Testis (tissue), 3 donors: Measurements from ENCODE around the gene NAP1L5. TPM values are rescaled to one million over a fixed set of nuclear protein-coding genes. Genes with fewer than 3 reads are reported as not detected.

Experiments used
- DNase-seq: peaks from one replicate; pipeline ENCODE4 v3.0.0-alpha.2; 2019
- H3K27ac ChIP-seq, 2 donors: fragments of 200-600 bp; sonication (generic); one replicate each; pipeline ENCODE4 v1.5.1; 2019
- H3K27me3 ChIP-seq: fragments of 200-600 bp; sonication (generic); one replicate; pipeline ENCODE4 v1.5.1; 2019
- H3K36me3 ChIP-seq: fragments of 200-600 bp; sonication (generic); one replicate; pipeline ENCODE4 v1.5.1; 2017; ENCODE audit warnings: low read depth; ENCODE audit errors: missing control alignments
- H3K4me1 ChIP-seq: fragments of 200-600 bp; sonication (generic); one replicate; pipeline ENCODE4 v1.5.1; 2019
- H3K4me3 ChIP-seq, 2 donors: fragments of 200-600 bp; sonication (generic); one replicate each; pipeline ENCODE4 v1.5.1; 2017 to 2019
- H3K9me3 ChIP-seq: fragments of 200-600 bp; sonication (generic); one replicate; pipeline ENCODE4 v1.5.1; 2017
- POLR2A ChIP-seq: fragments of 450-650 bp; IDR thresholded peaks from one replicate; pipeline ENCODE4 v1.6.1; 2017; ENCODE audit warnings: antibody characterized with exemption, mild to moderate bottlenecking, moderate library complexity
- WGBS, 2 donors: methylation state at CpG; one replicate each; pipeline ENCODE4 v1.1.5; 2018; 5-methylcytosine and 5-hydroxymethylcytosine counted together
- intact Hi-C: fragments of 100-400 bp; cut with DNase I; formaldehyde crosslinking; loops from one replicate; pipeline ENCODE4 v1.15.1; 2023; ENCODE audit warnings: low total_unique reads
- polyA plus RNA-seq: library from polyadenylated mRNA; stranded (reverse); fragments of 350-450 nt; fragmentation: Illumina TruSeq; extraction: RNeasy Lipid Tissue Mini Kit (QIAGEN cat#74804); gene quantifications from one replicate; pipeline ENCODE4 v1.2.3, GENCODE V29; 2014; ENCODE audit warnings: low read depth, low replicate concordance; ENCODE audit not compliant: insufficient read depth
- small RNA-seq, 2 donors: library from RNA; depleted of rRNA; stranded (forward); fragments of <200 nt; gene quantifications; one replicate each; pipeline ENCODE3, GENCODE V24; 2016
- total RNA-seq, 2 donors: library from RNA; depleted of rRNA; stranded (reverse); fragments of >200 nt; gene quantifications; one replicate each; pipeline ENCODE4 v1.2.3, GENCODE V29; 2016
- TF ChIP-seq, protein P1 (sequence below), 3 experiments: fragments of 450-650 bp in 2 of 3; fragments of 200-600 bp in 1 of 3; sonication (generic) in 1 of 3; IDR thresholded peaks; one replicate each; pipeline ENCODE4 v1.5.1; 2016 to 2019; ENCODE audit warnings: antibody characterized with exemption in 3 of 3, mild to moderate bottlenecking in 2 of 3, moderate library complexity in 1 of 3

NAP1L5 gene
- total and polyA plus RNA-seq, 3 donors from 2014 or later: 13.9 to 16.1 (median 15.4) TPM

DNA sequence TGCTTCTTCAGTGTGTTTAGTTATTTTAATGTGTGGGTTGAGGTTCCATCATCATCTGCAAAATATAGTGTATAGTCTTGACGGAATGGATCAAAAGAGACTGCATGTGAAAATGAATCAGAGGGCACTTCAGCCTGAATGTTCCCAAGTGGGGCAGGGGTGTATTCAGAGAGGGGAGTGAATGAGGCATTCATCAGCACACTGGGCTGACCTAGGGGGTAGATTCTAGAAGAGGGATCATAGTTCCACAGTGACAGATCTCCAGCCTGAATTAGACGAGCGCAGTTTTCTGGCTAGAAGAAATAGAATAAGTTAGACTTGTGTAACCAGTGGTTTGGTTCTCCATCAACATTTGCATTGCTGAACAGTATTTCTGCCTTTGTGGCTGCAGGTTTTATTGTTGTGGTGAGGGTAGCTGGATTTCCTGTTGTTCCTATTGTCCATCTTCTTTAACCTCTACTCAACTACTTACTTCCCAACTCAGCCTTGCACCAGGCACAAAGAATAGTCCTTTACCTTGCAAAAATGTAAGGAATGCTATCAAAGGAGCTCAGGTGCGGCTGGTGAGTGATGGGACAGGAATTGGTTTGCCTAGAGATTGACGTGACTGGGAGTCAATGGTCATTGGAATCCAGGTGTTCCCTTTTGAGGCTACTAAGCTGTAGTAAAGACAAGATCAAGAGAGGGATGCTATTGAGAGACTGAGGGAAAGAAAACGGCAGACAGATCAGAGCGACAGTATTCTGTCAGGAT lies 50.9 kb downstream of the NAP1L5 start:
- WGBS, 2 donors: 93% methylated on average over 7 of the region's 7 CpGs

GRCh38 chr4:88645994-88646393 lies 51.6 kb downstream of the NAP1L5 start:
- H3K27me3 ChIP-seq: no peaks in the 10 kb centered on the region
- 97 to 100% methylated on average over 1 of the region's 1 CpG for WGBS, 2 donors
- intact Hi-C loops: no loop called here

More for the DNA sequence above, 50.9 kb downstream of the NAP1L5 start:
- H3K4me3 ChIP-seq: no peak overlapping the region
- intact Hi-C loops: no loop called here
- no peaks in the 10 kb centered on the region for H3K4me1 ChIP-seq
- no peak for DNase-seq
- H3K36me3 ChIP-seq: no peaks in the 10 kb centered on the region
- TF ChIP-seq, protein P1, sequence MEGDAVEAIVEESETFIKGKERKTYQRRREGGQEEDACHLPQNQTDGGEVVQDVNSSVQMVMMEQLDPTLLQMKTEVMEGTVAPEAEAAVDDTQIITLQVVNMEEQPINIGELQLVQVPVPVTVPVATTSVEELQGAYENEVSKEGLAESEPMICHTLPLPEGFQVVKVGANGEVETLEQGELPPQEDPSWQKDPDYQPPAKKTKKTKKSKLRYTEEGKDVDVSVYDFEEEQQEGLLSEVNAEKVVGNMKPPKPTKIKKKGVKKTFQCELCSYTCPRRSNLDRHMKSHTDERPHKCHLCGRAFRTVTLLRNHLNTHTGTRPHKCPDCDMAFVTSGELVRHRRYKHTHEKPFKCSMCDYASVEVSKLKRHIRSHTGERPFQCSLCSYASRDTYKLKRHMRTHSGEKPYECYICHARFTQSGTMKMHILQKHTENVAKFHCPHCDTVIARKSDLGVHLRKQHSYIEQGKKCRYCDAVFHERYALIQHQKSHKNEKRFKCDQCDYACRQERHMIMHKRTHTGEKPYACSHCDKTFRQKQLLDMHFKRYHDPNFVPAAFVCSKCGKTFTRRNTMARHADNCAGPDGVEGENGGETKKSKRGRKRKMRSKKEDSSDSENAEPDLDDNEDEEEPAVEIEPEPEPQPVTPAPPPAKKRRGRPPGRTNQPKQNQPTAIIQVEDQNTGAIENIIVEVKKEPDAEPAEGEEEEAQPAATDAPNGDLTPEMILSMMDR (IDR thresholded peaks at IDR 0.05): no peak
- no peak for TF ChIP-seq POLR2A
- H3K9me3 ChIP-seq: no peaks in the 10 kb centered on the region
- H3K27me3 ChIP-seq: no peaks in the 10 kb centered on the region
- no peak overlapping the region for H3K27ac ChIP-seq

More at GRCh38 chr4:88645994-88646393, 51.6 kb downstream of the NAP1L5 start:
- Histone ChIP-seq H3K36me3 (no peaks in the 10 kb centered on the region), H3K4me3 (no peak overlapping the region), H3K27ac (no peak overlapping the region), H3K9me3 (no peaks in the 10 kb centered on the region), H3K4me1 (no peaks in the 10 kb centered on the region)
- no peak for DNase-seq
- no peak for TF ChIP-seq POLR2A
- TF ChIP-seq, protein P1 (IDR thresholded peaks at IDR 0.05): no peak

Small RNA genes lying within 50 kb of the gene (small RNA-seq; reads per million reads assigned to genes)
- gene RF02115 (0 reads per million in 2 donors), gene RNU6-33P (0.19 to 0.46 reads per million in 2 donors)

Other genes starting within 250 kb of the NAP1L5 start
- 100 to 1,000 TPM; 111 to 127 TPM for gene HERC5, start 240.7 kb downstream of the NAP1L5 start, total RNA-seq
- gene HERC5, start 240.7 kb downstream of the NAP1L5 start, polyA plus RNA-seq: 72.6 TPM
- gene PYURF, start 174.1 kb downstream of the NAP1L5 start, total RNA-seq: 10 to 100 TPM; 90.0 to 92.3 TPM
- gene PYURF, start 174.1 kb downstream of the NAP1L5 start, polyA plus RNA-seq: 98.1 TPM
- 10 to 100 TPM; 14.6 to 15.7 TPM for gene HERC3, start 105.3 kb downstream of the NAP1L5 start, total RNA-seq
- gene HERC3, start 105.3 kb downstream of the NAP1L5 start, polyA plus RNA-seq: 8.1 TPM